ENCODE results near the gene NSMCE3. TPM values are rescaled to one million over a fixed set of nuclear protein-coding genes. Genes with fewer than 3 reads are reported as not detected.

Gene NSMCE3
- total and polyA plus RNA-seq, 4 donors, result 2.8 to 6.1 (median 5.7) TPM

DNA sequence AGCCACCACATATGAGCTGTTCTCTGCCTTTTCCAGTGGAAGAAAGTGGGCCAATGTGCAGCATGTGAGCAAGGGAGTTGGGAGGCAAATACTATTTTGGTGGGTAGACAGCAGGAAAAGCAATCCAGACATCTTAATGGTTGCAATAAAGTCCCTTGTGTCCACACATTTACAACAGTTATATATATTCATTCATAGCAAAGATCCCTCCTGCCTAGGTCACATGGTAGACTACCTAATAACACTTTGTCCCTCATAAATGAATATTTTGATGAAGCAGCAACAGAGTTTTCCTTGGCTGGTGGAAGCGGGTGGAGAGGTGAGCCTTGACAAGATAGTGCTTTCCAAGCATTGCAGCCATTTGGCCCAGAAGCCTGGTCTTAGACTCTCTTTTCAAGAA, 6.2 kb upstream of the NSMCE3 start:
- Histone ChIP-seq H3K36me3 (ENCODE audit: control insufficient read depth in 1 of 2, insufficient read depth in 2 of 2, low read length in 1 of 2) (no peaks in the 10 kb centered on the region), H3K27me3 (ENCODE audit: control insufficient read depth in 1 of 2, insufficient read depth in 2 of 2, low read length in 1 of 2) (no peaks in the 10 kb centered on the region), H3K27ac (ENCODE audit: low read depth in 1 of 2, low read length in 2 of 2) (no peak overlapping the region), H3K4me1 (ENCODE audit: control insufficient read depth in 1 of 2, insufficient read depth in 2 of 2, low read length in 2 of 2) (no peaks in the 10 kb centered on the region), H3K4me3 (ENCODE audit: low read length in 2 of 2) (no peak overlapping the region), H3K9me3 (ENCODE audit: control insufficient read depth, low read length) (no peaks in the 10 kb centered on the region)
- ATAC-seq (ENCODE audit: low FRiP score) (no peak), DNase-seq (no peak)
- intact Hi-C loops (cut with DNase I), result no loop called here
- 83 to 86% methylated on average over 1 of the region's 1 CpG for WGBS, 2 donors

GRCh38 chr15:29274946-29275345, 5.3 kb upstream of the NSMCE3 start:
- WGBS, 2 donors, result 80 to 89% methylated on average over 3 of the region's 3 CpGs
- no peaks in the 10 kb centered on the region for H3K9me3 ChIP-seq (ENCODE audit: control insufficient read depth, low read length)
- no peak for ATAC-seq (ENCODE audit: low FRiP score)
- H3K36me3 ChIP-seq (ENCODE audit: control insufficient read depth in 1 of 2, insufficient read depth in 2 of 2, low read length in 1 of 2), result no peaks in the 10 kb centered on the region
- no peak overlapping the region for H3K27ac ChIP-seq (ENCODE audit: low read depth in 1 of 2, low read length in 2 of 2)
- no peaks in the 10 kb centered on the region for H3K27me3 ChIP-seq (ENCODE audit: control insufficient read depth in 1 of 2, insufficient read depth in 2 of 2, low read length in 1 of 2)
- no peak for DNase-seq
- no peak overlapping the region for H3K4me3 ChIP-seq (ENCODE audit: low read length in 2 of 2)
- H3K4me1 ChIP-seq (ENCODE audit: control insufficient read depth in 1 of 2, insufficient read depth in 2 of 2, low read length in 2 of 2), result no peaks in the 10 kb centered on the region
- intact Hi-C loops (cut with DNase I), result no loop called here

DNA sequence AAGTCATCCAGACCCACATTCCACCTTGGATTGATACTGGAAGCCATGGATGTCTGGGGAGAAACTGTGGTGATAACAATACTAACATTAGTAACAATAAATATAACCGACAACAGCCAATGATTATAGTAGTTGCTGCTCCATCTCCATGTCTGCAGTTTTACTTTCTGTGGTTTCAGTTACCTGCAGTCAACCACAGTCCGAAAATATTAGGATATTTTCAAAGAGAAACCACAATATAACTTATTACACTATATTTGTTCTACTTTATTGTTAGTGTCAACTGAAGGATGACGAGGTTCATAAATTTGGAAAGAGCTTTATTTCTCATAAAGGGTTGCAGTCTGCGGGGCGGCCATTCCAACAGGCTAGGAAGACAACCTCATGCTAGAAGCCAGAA, 2.6 kb upstream of the NSMCE3 start:
- no peaks in the 10 kb centered on the region for H3K27me3 ChIP-seq (ENCODE audit: control insufficient read depth in 1 of 2, insufficient read depth in 2 of 2, low read length in 1 of 2)
- intact Hi-C loops (cut with DNase I), result no loop called here
- H3K9me3 ChIP-seq (ENCODE audit: control insufficient read depth, low read length), result no peaks in the 10 kb centered on the region
- H3K27ac ChIP-seq (ENCODE audit: low read depth in 1 of 2, low read length in 2 of 2), result no peak overlapping the region
- DNase-seq (no peak), ATAC-seq (ENCODE audit: low FRiP score) (no peak)
- no peaks in the 10 kb centered on the region for H3K36me3 ChIP-seq (ENCODE audit: control insufficient read depth in 1 of 2, insufficient read depth in 2 of 2, low read length in 1 of 2)
- no peak overlapping the region for H3K4me3 ChIP-seq (ENCODE audit: low read length in 2 of 2)
- no peaks in the 10 kb centered on the region for H3K4me1 ChIP-seq (ENCODE audit: control insufficient read depth in 1 of 2, insufficient read depth in 2 of 2, low read length in 2 of 2)
- 96% methylated on average over 5 of the region's 5 CpGs for WGBS, 2 donors

DNA sequence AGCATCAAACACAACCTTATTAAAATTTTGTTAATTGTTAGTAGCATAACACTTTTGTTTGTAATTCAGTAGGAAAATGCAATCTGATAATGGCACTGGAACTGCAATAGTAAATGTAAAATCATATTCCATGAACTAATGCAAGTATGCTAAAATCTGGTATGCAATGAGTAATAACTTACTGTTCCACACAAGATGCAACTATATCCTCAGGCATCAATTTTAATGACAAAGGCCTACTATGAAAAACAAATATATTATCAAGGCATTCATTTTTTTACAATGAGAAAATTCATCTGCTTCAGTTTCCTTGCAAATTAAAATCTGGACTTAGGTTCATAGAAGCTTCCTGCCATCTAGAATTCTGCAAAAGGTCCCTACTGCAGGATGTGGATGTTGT, 1.4 kb upstream of the NSMCE3 start:
- H3K4me3 ChIP-seq (ENCODE audit: low read length in 2 of 2), result no peak overlapping the region
- no peaks in the 10 kb centered on the region for H3K4me1 ChIP-seq (ENCODE audit: control insufficient read depth in 1 of 2, insufficient read depth in 2 of 2, low read length in 2 of 2)
- H3K27ac ChIP-seq (ENCODE audit: low read depth in 1 of 2, low read length in 2 of 2), result no peak overlapping the region
- H3K27me3 ChIP-seq (ENCODE audit: control insufficient read depth in 1 of 2, insufficient read depth in 2 of 2, low read length in 1 of 2), result no peaks in the 10 kb centered on the region
- DNase-seq (no peak), ATAC-seq (ENCODE audit: low FRiP score) (no peak)
- intact Hi-C loops (cut with DNase I), result no loop called here
- H3K36me3 ChIP-seq (ENCODE audit: control insufficient read depth in 1 of 2, insufficient read depth in 2 of 2, low read length in 1 of 2), result no peaks in the 10 kb centered on the region
- H3K9me3 ChIP-seq (ENCODE audit: control insufficient read depth, low read length), result no peaks in the 10 kb centered on the region

DNA sequence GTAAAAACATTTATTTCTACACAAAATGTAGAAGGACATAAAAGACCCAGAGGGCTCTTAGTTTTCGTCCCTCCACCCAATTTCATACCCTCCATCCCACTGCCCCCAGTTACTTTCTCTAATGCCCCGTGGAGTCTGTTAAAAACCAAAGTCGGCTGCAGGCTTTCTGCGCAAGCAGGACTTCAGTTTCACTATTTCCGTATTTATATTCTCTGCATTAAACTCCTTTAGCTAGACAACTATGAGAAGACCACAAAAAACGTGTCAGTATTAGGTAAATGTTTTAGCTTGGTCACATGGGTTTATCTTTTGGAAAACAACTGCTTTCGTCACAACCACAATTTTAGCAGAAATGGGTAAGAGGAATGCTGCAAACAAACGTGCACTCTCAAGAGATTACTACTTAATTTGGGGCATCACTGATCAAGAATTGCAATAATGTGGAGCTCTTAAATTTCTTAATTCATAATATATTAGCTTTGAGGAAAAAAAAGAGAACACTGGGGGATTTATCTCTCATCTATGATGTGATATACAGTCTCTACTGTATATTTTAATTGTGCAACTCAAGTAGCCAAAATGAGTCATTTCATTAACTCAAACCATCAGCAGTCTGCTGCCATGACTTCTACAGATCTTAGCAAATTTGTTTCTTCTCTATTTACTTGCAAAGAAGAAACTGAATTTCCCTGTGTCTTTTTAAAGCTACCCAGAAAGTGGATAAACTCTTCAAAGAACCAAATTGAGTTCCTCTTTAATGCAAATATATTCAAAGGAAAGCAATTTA, 740 bp upstream of the NSMCE3 start:
- 0% methylated on average over 8 of the region's 8 CpGs for WGBS, 2 donors
- peak; percentile 47 for ATAC-seq (ENCODE audit: low FRiP score)
- DNase-seq, result no peak

DNA sequence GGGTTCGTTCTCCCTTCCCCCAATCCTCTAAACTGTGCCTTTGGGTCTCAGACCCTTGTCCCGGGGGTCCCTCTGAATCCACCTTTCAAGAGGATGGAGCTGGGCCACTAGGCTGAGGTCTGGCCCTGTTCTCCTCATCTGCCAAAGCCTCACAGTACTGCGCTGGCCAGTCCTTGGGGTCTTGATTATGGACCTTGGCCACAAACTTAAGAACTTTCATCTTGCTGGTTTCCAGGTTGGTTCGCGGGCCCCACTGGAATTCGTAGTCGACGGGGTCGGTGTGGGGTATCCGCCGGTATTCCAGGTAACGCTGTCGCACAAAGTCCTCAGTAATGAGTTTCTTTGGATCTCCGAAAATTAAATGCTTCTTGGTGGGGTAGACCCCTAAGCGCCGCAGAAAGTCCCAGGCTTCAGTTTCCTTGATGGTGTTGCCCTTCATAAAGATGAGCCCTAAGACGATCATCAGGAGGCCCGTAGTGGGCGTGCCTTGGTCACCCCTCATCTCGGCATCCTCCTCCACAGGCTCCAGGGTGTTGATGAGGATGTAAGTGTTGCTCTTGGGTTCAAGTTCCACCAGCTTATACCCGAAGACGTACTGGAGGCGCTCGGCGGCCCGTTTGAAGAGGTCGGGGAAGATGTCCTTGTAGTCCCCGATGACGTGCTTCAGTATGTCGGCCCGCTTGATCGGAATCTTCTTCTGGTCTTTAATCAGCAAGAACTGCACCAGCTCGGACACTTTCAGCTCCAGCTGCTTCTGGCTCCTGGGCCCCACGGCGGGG, 727 bp downstream of the NSMCE3 start:
- ATAC-seq (ENCODE audit: low FRiP score), result peak; percentile 51
- Histone ChIP-seq H3K9me3 (ENCODE audit: control insufficient read depth, low read length) (no peaks in the 10 kb centered on the region), H3K4me3 (ENCODE audit: low read length in 2 of 2) (peak overlapping the region; percentile 85), H3K4me1 (ENCODE audit: control insufficient read depth in 1 of 2, insufficient read depth in 2 of 2, low read length in 2 of 2) (no peaks in the 10 kb centered on the region), H3K27ac (ENCODE audit: low read depth in 1 of 2, low read length in 2 of 2) (peak overlapping the region; percentile 55 to 62), H3K36me3 (ENCODE audit: control insufficient read depth in 1 of 2, insufficient read depth in 2 of 2, low read length in 1 of 2) (no peaks in the 10 kb centered on the region), H3K27me3 (ENCODE audit: control insufficient read depth in 1 of 2, insufficient read depth in 2 of 2, low read length in 1 of 2) (no peaks in the 10 kb centered on the region)
- intact Hi-C loops (cut with DNase I), result no loop called here
- peak in 1 of 2 donors; percentile 49 for DNase-seq
- 4 to 6% methylated on average over 35 of the region's 35 CpGs for WGBS, 2 donors

More for the DNA sequence above, 740 bp upstream of the NSMCE3 start:
- no peaks in the 10 kb centered on the region for H3K27me3 ChIP-seq (ENCODE audit: control insufficient read depth in 1 of 2, insufficient read depth in 2 of 2, low read length in 1 of 2)
- H3K9me3 ChIP-seq (ENCODE audit: control insufficient read depth, low read length), result no peaks in the 10 kb centered on the region
- peak overlapping the region; percentile 85 to 86 for H3K4me3 ChIP-seq (ENCODE audit: low read length in 2 of 2)
- H3K4me1 ChIP-seq (ENCODE audit: control insufficient read depth in 1 of 2, insufficient read depth in 2 of 2, low read length in 2 of 2), result no peaks in the 10 kb centered on the region
- intact Hi-C loops (cut with DNase I), result no loop called here
- peak overlapping the region; percentile 7 to 51 for H3K27ac ChIP-seq (ENCODE audit: low read depth in 1 of 2, low read length in 2 of 2)
- H3K36me3 ChIP-seq (ENCODE audit: control insufficient read depth in 1 of 2, insufficient read depth in 2 of 2, low read length in 1 of 2), result no peaks in the 10 kb centered on the region

DNA sequence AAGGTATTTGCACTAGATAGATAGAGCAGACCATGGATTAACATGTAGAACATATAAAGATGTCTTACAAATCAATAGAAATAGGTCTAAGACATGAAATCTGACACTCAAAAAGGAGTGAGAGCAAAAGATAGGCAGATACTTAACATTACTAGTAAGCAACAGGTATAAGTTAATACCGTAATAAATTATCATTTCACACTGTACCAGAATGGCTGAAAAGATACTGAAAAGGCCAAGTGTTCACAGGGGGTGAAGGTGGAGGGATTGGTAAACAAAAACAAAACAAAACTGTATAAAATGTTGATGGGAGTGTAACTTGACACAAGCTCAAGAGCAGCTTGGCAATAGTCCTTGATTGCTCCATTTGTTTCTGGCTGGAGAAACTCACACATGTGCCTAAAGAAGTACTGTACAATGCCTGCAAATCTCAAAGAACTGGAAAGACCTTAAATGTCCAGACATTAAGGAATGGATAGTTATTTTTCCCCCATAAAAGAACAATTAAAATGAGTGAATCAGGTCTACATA, 3.5 kb downstream of the NSMCE3 start:
- H3K9me3 ChIP-seq (ENCODE audit: control insufficient read depth, low read length), result no peaks in the 10 kb centered on the region
- H3K27ac ChIP-seq (ENCODE audit: low read depth in 1 of 2, low read length in 2 of 2), result no peak overlapping the region
- DNase-seq (no peak), ATAC-seq (ENCODE audit: low FRiP score) (no peak)
- WGBS, 2 donors, result 94 to 96% methylated on average over 1 of the region's 1 CpG
- no peaks in the 10 kb centered on the region for H3K4me1 ChIP-seq (ENCODE audit: control insufficient read depth in 1 of 2, insufficient read depth in 2 of 2, low read length in 2 of 2)
- H3K4me3 ChIP-seq (ENCODE audit: low read length in 2 of 2), result no peak overlapping the region
- no peaks in the 10 kb centered on the region for H3K27me3 ChIP-seq (ENCODE audit: control insufficient read depth in 1 of 2, insufficient read depth in 2 of 2, low read length in 1 of 2)
- intact Hi-C loops (cut with DNase I), result no loop called here
- H3K36me3 ChIP-seq (ENCODE audit: control insufficient read depth in 1 of 2, insufficient read depth in 2 of 2, low read length in 1 of 2), result no peaks in the 10 kb centered on the region

DNA sequence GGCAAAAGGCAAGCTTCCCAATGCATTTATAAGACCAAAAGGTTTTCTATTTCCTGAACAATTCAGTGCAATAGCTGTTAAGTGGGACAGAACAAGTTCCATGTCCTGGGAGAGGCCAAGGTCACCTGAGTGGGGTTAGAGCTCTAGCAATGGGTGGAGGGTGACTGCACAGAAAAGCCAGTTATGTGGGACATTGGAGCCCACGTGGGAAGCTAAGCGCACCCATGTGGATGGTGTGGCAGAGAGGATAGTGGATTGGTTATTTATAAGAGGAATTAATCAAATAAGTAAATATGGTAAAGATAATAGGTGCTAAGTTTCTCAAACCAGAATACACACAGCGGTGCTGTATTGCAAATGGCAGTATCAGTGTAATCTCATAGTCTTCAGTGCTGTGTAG, 6.3 kb downstream of the NSMCE3 start:
- intact Hi-C loops (cut with DNase I), result no loop called here
- Histone ChIP-seq H3K4me3 (ENCODE audit: low read length in 2 of 2) (no peak overlapping the region), H3K9me3 (ENCODE audit: control insufficient read depth, low read length) (no peaks in the 10 kb centered on the region), H3K27me3 (ENCODE audit: control insufficient read depth in 1 of 2, insufficient read depth in 2 of 2, low read length in 1 of 2) (no peaks in the 10 kb centered on the region), H3K36me3 (ENCODE audit: control insufficient read depth in 1 of 2, insufficient read depth in 2 of 2, low read length in 1 of 2) (no peaks in the 10 kb centered on the region), H3K4me1 (ENCODE audit: control insufficient read depth in 1 of 2, insufficient read depth in 2 of 2, low read length in 2 of 2) (no peaks in the 10 kb centered on the region), H3K27ac (ENCODE audit: low read depth in 1 of 2, low read length in 2 of 2) (no peak overlapping the region)
- DNase-seq (no peak), ATAC-seq (ENCODE audit: low FRiP score) (no peak)
- 87% methylated on average over 3 of the region's 3 CpGs for WGBS, 2 donors

DNA sequence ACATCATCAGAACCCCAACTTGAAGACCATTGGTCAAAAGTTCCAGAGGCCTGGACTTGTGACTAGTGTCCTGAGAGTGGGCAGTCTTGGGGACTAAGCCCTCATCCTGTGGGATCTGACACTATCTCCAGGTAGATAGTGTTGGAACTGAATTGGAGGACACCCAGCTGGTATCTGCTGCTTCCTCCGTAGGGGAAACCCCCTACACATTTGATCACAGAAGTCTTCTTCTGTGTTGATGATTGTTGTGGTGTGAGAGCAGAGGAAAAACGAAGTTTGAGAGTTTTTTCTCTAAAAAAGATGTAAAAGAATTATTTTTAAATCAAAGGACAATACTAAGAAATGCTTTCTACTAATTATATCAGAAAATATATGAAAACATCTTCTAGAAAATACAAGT, 6.9 kb downstream of the NSMCE3 start:
- H3K27ac ChIP-seq (ENCODE audit: low read depth in 1 of 2, low read length in 2 of 2), result no peak overlapping the region
- no peaks in the 10 kb centered on the region for H3K4me1 ChIP-seq (ENCODE audit: control insufficient read depth in 1 of 2, insufficient read depth in 2 of 2, low read length in 2 of 2)
- H3K9me3 ChIP-seq (ENCODE audit: control insufficient read depth, low read length), result no peaks in the 10 kb centered on the region
- H3K4me3 ChIP-seq (ENCODE audit: low read length in 2 of 2), result no peak overlapping the region
- H3K27me3 ChIP-seq (ENCODE audit: control insufficient read depth in 1 of 2, insufficient read depth in 2 of 2, low read length in 1 of 2), result no peaks in the 10 kb centered on the region
- WGBS, 2 donors, result 79 to 81% methylated on average over 2 of the region's 2 CpGs
- intact Hi-C loops (cut with DNase I), result no loop called here
- no peaks in the 10 kb centered on the region for H3K36me3 ChIP-seq (ENCODE audit: control insufficient read depth in 1 of 2, insufficient read depth in 2 of 2, low read length in 1 of 2)
- DNase-seq, result no peak
- ATAC-seq (ENCODE audit: low FRiP score), result no peak
